ENCODE results near the gene ATP2C2. TPM values are rescaled to one million over a fixed set of nuclear protein-coding genes. Genes with fewer than 3 reads are reported as not detected.

The ATP2C2 gene
- total RNA-seq, 6 donors from 2014 or later, result 36.6 to 153 (median 61.5) TPM

GRCh38 chr16:84347161-84347560, 21.2 kb upstream of the ATP2C2 start:
- Histone ChIP-seq H3K27me3 (no peaks in the 10 kb centered on the region), H3K27ac (no peak overlapping the region), H3K4me1 (no peaks in the 10 kb centered on the region), H3K4me3 (no peak overlapping the region), H3K36me3 (no peaks in the 10 kb centered on the region), H3K9me3 (no peaks in the 10 kb centered on the region)
- no peak for DNase-seq
- ATAC-seq (ENCODE audit: low FRiP score in 2 of 2), result no peak
- WGBS, 2 donors, result 76 to 92% methylated on average over 7 to 9 of the region's 9 CpGs
- TF ChIP-seq POLR2A (IDR thresholded peaks at IDR 0.05) (no peak), CTCF (IDR thresholded peaks at IDR 0.05) (no peak), EP300 (IDR thresholded peaks at IDR 0.05) (no peak), POLR2AphosphoS5 (IDR thresholded peaks at IDR 0.05) (no peak)

GRCh38 chr16:84348386-84348888, 19.9 kb upstream of the ATP2C2 start:
- no peak overlapping the region for H3K4me3 ChIP-seq
- no peaks in the 10 kb centered on the region for H3K36me3 ChIP-seq
- ATAC-seq (ENCODE audit: low FRiP score in 2 of 2) (no peak), DNase-seq (no peak)
- H3K4me1 ChIP-seq, result no peaks in the 10 kb centered on the region
- H3K27ac ChIP-seq, result no peak overlapping the region
- no peak for TF ChIP-seq POLR2AphosphoS5 (IDR thresholded peaks at IDR 0.05)
- no peak for TF ChIP-seq EP300 (IDR thresholded peaks at IDR 0.05)
- TF ChIP-seq POLR2A (IDR thresholded peaks at IDR 0.05), result no peak
- no peak for TF ChIP-seq CTCF (IDR thresholded peaks at IDR 0.05)
- no peaks in the 10 kb centered on the region for H3K9me3 ChIP-seq
- WGBS, 2 donors, result 78 to 79% methylated on average over 6 of the region's 6 CpGs
- H3K27me3 ChIP-seq, result no peaks in the 10 kb centered on the region

- no peak for DNase-seq
- Histone ChIP-seq H3K36me3 (no peaks in the 10 kb centered on the region), H3K27ac (no peak overlapping the region), H3K4me1 (no peaks in the 10 kb centered on the region), H3K27me3 (no peaks in the 10 kb centered on the region), H3K9me3 (no peaks in the 10 kb centered on the region), H3K4me3 (no peak overlapping the region)
- WGBS, 2 donors, result 84 to 89% methylated on average over 11 of the region's 11 CpGs
- no peak for TF ChIP-seq EP300 (IDR thresholded peaks at IDR 0.05)
- TF ChIP-seq POLR2AphosphoS5 (IDR thresholded peaks at IDR 0.05), result no peak
- TF ChIP-seq POLR2A (IDR thresholded peaks at IDR 0.05), result no peak
- no peak for ATAC-seq (ENCODE audit: low FRiP score in 2 of 2)
Observed at GRCh38 chr16:84349862-84350684, 18.3 kb upstream of the ATP2C2 start.

- H3K27me3 ChIP-seq, result no peaks in the 10 kb centered on the region
- no peak overlapping the region for H3K4me3 ChIP-seq
- no peak for TF ChIP-seq POLR2A (IDR thresholded peaks at IDR 0.05)
- TF ChIP-seq EP300 (IDR thresholded peaks at IDR 0.05), result no peak
- no peak for TF ChIP-seq POLR2AphosphoS5 (IDR thresholded peaks at IDR 0.05)
- no peak for TF ChIP-seq CTCF (IDR thresholded peaks at IDR 0.05)
- no peaks in the 10 kb centered on the region for H3K9me3 ChIP-seq
- H3K27ac ChIP-seq, result no peak overlapping the region
- DNase-seq (no peak), ATAC-seq (ENCODE audit: low FRiP score in 2 of 2) (no peak)
- 83 to 91% methylated on average over 15 to 16 of the region's 16 CpGs for WGBS, 2 donors
- H3K4me1 ChIP-seq, result no peaks in the 10 kb centered on the region
- H3K36me3 ChIP-seq, result no peaks in the 10 kb centered on the region
Observed at GRCh38 chr16:84350685-84351400, 17.5 kb upstream of the ATP2C2 start.

- WGBS, 2 donors, result 92 to 94% methylated on average over 8 of the region's 8 CpGs
- Histone ChIP-seq H3K27ac (no peak overlapping the region), H3K27me3 (no peaks in the 10 kb centered on the region), H3K9me3 (no peaks in the 10 kb centered on the region), H3K36me3 (no peaks in the 10 kb centered on the region), H3K4me1 (peaks cover 0 to 6% (median 2%) of the 10 kb centered on the region in 4 donors), H3K4me3 (no peak overlapping the region)
- ATAC-seq (ENCODE audit: low FRiP score in 2 of 2) (no peak), DNase-seq (no peak)
- TF ChIP-seq POLR2A (IDR thresholded peaks at IDR 0.05), result no peak
- no peak for TF ChIP-seq CTCF (IDR thresholded peaks at IDR 0.05)
- no peak for TF ChIP-seq POLR2AphosphoS5 (IDR thresholded peaks at IDR 0.05)
- TF ChIP-seq EP300 (IDR thresholded peaks at IDR 0.05), result no peak
Observed at GRCh38 chr16:84351630-84352029, 16.7 kb upstream of the ATP2C2 start.
